Panc1 (cell line): ENCODE results near the gene OR52K1. TPM values are rescaled to one million over a fixed set of nuclear protein-coding genes. Genes with fewer than 3 reads are reported as not detected.

Experiments used
- ATAC-seq: fragments of 200-7000 bp; cut with Tn5 transposase; 2 replicates; pipeline ENCODE4 v1.9.1; 2020; ENCODE audit warnings: mild to moderate bottlenecking, moderate library complexity
- Bru-seq: library from RNA; stranded (reverse); fragments of 400-500 nt; gene quantifications from one replicate; lab custom pipeline; 2021; lab: Mats Ljungman, UMichigan
- BruChase-seq, 2 experiments: library from RNA; stranded (reverse); fragments of 400-500 nt; gene quantifications; one replicate each; lab custom pipeline; 2021; lab: Mats Ljungman, UMichigan
- BruUV-seq: library from RNA; stranded (reverse); fragments of 400-500 nt; replicated peaks from 2 replicates; lab custom pipeline; 2021; lab: Mats Ljungman, UMichigan
- CTCF ChIA-PET: fragments of 300-600 bp; sonication (Branson Sonifier 250); formaldehyde crosslinking; loops from one replicate; lab custom pipeline; 2022; ENCODE audit warnings: antibody characterized with exemption; lab: Charles Lee
- POLR2A ChIA-PET: fragments of 300-600 bp; sonication (Branson Sonifier 250); formaldehyde crosslinking; loops from one replicate; lab custom pipeline; 2022; ENCODE audit warnings: antibody characterized with exemption; lab: Charles Lee
- DNase-seq: peaks from one replicate; pipeline ENCODE4 v3.0.0-alpha.2; 2010; ENCODE audit warnings: low read depth, low spot score
- H3K27ac ChIP-seq: 2 replicates; pipeline ENCODE4 v1.5.1; 2011; ENCODE audit warnings: mild to moderate bottlenecking, low read length, inconsistent platforms
- H3K27me3 ChIP-seq: fragments of 200-500 bp; sonication (Bioruptor generic); 2 replicates; pipeline ENCODE4 v1.6.0; 2014; ENCODE audit warnings: low read length, inconsistent platforms; ENCODE audit not compliant: control insufficient read depth, insufficient read depth
- H3K36me3 ChIP-seq: fragments of 200-500 bp; sonication (Bioruptor generic); 2 replicates; pipeline ENCODE4 v1.5.1; 2014; ENCODE audit warnings: inconsistent platforms, mild to moderate bottlenecking, low read length, moderate library complexity; ENCODE audit not compliant: control insufficient read depth, insufficient read depth
- H3K4me1 ChIP-seq: 2 replicates; pipeline ENCODE4 v1.5.1; 2011; ENCODE audit warnings: inconsistent platforms, mild to moderate bottlenecking, low read length, moderate library complexity; ENCODE audit not compliant: control insufficient read depth, insufficient read depth
- H3K4me3 ChIP-seq, 2 experiments: 2 replicates each; pipeline ENCODE4 v1.5.1; 2011 to 2012; ENCODE audit warnings: low read depth in 2 of 2, low read length in 2 of 2, mild to moderate bottlenecking in 2 of 2, inconsistent platforms in 1 of 2, moderate library complexity in 1 of 2
- H3K9me3 ChIP-seq: fragments of 200-500 bp; sonication (Bioruptor generic); 2 replicates; pipeline ENCODE4 v1.5.1; 2014; ENCODE audit warnings: low read depth, mild to moderate bottlenecking, inconsistent platforms, low read length, moderate library complexity; ENCODE audit not compliant: control insufficient read depth, insufficient read depth
- POLR2AphosphoS5 ChIP-seq: IDR thresholded peaks from 2 replicates; pipeline ENCODE4 v1.6.1; 2012; ENCODE audit warnings: mild to moderate bottlenecking, low read depth, low read length, moderate library complexity
- SIN3A ChIP-seq: IDR thresholded peaks from 2 replicates; pipeline ENCODE4 v1.6.1; 2012; ENCODE audit warnings: low read depth, mild to moderate bottlenecking, low read length, moderate library complexity, borderline replicate concordance; ENCODE audit not compliant: insufficient read depth
- TCF7L2 ChIP-seq: IDR thresholded peaks from 2 replicates; pipeline ENCODE4 v1.6.1; 2011; ENCODE audit warnings: mild to moderate bottlenecking, low read depth, low read length, inconsistent platforms
- in situ Hi-C: cut with HindIII; loops from 2 replicates; pipeline ENCODE4 v1.10.0; 2016; ENCODE audit warnings: low sequenced_read_pairs, low pct_unique_long_range_greater_than_20kb
- intact Hi-C: fragments of 100-400 bp; cut with micrococcal nuclease; formaldehyde crosslinking; loops from one replicate; pipeline ENCODE4 v1.10.0; 2022; ENCODE audit not compliant: unreplicated experiment
- long read RNA-seq: library from polyadenylated mRNA; unstranded; transcript quantifications from one replicate; pipeline ENCODE4 v2.0.0, GENCODE V29; 2021; ENCODE audit not compliant: unreplicated experiment
- polyA plus RNA-seq: library from polyadenylated mRNA; unstranded; fragments of >200 nt; gene quantifications from one replicate; pipeline ENCODE4 v1.2.1, GENCODE V29; 2012; ENCODE audit warnings: missing spikeins; ENCODE audit not compliant: insufficient read length
- total RNA-seq: library from RNA; stranded (reverse); gene quantifications from one replicate; pipeline ENCODE4 v1.2.1, GENCODE V29; 2021; ENCODE audit not compliant: unreplicated experiment
- TF ChIP-seq, protein P1 (sequence below): fragments of 450-650 bp; IDR thresholded peaks from 2 replicates; pipeline ENCODE4 v1.5.1; 2017; ENCODE audit warnings: mild to moderate bottlenecking
- TF ChIP-seq, protein P2 (sequence below), 2 experiments: IDR thresholded peaks; 2 replicates each; pipeline ENCODE4 v1.6.1; 2011 to 2012; ENCODE audit warnings: low read depth in 2 of 2, control low read depth in 1 of 2, low read length in 1 of 2, mild to moderate bottlenecking in 1 of 2, moderate library complexity in 1 of 2; ENCODE audit not compliant: insufficient read depth in 1 of 2

The OR52K1 gene
- not detected for total RNA-seq
- polyA plus RNA-seq = not detected
- Bru-seq, nascent RNA = not detected
- not detected for BruChase-seq, experiment 1, labeled RNA remaining after a 2-hour chase
- not detected for BruChase-seq, experiment 2, labeled RNA remaining after a 6-hour chase
- long read RNA-seq = 0 reads

DNA sequence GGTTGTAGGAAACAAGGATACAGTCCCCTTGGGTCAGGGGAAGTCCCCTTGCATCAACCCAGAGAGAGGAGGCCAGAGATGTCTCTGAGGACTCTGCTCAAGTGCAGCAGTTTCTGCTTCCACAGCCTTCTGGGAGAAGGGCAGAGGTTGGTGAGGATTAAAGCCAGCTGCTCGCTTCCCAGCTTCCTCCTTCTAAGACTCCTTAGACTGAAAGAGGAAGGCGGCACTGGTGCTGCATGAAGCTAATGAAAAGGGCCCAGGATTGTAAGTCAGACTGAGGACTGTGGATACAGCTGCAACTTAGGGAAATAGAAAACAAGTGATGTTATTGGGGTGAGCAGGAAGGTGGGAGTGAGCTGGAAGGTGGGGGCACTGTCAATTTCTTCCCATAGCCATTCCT, at the start of gene OR52K1:
OR52K1 (plus strand) TSS at position 202 of the 400 bp plus-strand sequence. CDS start 6,255 bp downstream, outside the sequence.
- intact Hi-C loops (no loop called here), in situ Hi-C loops (no loop called here)
- TF ChIP-seq TCF7L2 (no peak), SIN3A (no peak), POLR2AphosphoS5 (no peak)
- TF ChIP-seq, protein P1, sequence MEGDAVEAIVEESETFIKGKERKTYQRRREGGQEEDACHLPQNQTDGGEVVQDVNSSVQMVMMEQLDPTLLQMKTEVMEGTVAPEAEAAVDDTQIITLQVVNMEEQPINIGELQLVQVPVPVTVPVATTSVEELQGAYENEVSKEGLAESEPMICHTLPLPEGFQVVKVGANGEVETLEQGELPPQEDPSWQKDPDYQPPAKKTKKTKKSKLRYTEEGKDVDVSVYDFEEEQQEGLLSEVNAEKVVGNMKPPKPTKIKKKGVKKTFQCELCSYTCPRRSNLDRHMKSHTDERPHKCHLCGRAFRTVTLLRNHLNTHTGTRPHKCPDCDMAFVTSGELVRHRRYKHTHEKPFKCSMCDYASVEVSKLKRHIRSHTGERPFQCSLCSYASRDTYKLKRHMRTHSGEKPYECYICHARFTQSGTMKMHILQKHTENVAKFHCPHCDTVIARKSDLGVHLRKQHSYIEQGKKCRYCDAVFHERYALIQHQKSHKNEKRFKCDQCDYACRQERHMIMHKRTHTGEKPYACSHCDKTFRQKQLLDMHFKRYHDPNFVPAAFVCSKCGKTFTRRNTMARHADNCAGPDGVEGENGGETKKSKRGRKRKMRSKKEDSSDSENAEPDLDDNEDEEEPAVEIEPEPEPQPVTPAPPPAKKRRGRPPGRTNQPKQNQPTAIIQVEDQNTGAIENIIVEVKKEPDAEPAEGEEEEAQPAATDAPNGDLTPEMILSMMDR = no peak
- TF ChIP-seq, protein P2, sequence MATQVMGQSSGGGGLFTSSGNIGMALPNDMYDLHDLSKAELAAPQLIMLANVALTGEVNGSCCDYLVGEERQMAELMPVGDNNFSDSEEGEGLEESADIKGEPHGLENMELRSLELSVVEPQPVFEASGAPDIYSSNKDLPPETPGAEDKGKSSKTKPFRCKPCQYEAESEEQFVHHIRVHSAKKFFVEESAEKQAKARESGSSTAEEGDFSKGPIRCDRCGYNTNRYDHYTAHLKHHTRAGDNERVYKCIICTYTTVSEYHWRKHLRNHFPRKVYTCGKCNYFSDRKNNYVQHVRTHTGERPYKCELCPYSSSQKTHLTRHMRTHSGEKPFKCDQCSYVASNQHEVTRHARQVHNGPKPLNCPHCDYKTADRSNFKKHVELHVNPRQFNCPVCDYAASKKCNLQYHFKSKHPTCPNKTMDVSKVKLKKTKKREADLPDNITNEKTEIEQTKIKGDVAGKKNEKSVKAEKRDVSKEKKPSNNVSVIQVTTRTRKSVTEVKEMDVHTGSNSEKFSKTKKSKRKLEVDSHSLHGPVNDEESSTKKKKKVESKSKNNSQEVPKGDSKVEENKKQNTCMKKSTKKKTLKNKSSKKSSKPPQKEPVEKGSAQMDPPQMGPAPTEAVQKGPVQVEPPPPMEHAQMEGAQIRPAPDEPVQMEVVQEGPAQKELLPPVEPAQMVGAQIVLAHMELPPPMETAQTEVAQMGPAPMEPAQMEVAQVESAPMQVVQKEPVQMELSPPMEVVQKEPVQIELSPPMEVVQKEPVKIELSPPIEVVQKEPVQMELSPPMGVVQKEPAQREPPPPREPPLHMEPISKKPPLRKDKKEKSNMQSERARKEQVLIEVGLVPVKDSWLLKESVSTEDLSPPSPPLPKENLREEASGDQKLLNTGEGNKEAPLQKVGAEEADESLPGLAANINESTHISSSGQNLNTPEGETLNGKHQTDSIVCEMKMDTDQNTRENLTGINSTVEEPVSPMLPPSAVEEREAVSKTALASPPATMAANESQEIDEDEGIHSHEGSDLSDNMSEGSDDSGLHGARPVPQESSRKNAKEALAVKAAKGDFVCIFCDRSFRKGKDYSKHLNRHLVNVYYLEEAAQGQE (IDR thresholded peaks at IDR 0.05; ENCODE audit: insufficient read depth in 1 of 2, low read depth in 2 of 2, low read length in 1 of 2) = no peak
- Histone ChIP-seq H3K27ac (no peak within 1 kb of the TSS), H3K27me3 (peaks cover 20% of the 10 kb centered on the region; the same call in 1 of the 2 replicates), H3K4me1 (no peaks in the 10 kb centered on the region), H3K4me3 (no peak within 1 kb of the TSS), H3K36me3 (no peaks in the 10 kb centered on the region), H3K9me3 (no peaks in the 10 kb centered on the region)
- no peak for ATAC-seq
- POLR2A ChIA-PET = no interaction called here
- DNase-seq = no peak
- BruUV-seq = no TSS peak
- CTCF ChIA-PET = no interaction called here

DNA sequence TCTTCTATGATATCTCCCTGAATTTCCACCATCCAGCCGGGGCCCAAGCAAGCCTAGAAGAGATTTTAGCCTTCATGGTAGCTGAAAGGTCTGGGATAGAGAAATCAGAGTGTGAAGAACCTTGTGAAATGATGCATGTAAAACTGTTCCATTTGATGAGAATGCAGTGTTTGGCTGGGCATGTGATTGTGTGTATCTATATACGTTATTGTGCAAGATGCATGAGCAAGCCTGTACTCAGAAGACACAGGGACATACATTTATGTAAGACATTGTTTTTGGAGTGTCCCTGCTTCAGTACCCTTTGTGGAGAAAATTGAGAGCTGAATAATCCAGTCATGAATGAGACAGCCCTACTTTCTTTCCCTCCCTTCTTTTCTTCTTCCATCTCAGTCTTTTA, 48.6 kb upstream of the OR52K1 start:
- ChIA-PET POLR2A (no interaction called here), CTCF (no interaction called here)
- DNase-seq = no peak
- in situ Hi-C loops (no loop called here), intact Hi-C loops (no loop called here)
- Histone ChIP-seq H3K36me3 (no peaks in the 10 kb centered on the region), H3K9me3 (no peaks in the 10 kb centered on the region), H3K4me1 (no peaks in the 10 kb centered on the region), H3K27me3 (no peaks in the 10 kb centered on the region; the same call in 1 of the 2 replicates), H3K4me3 (no peak overlapping the region), H3K27ac (no peak overlapping the region)
- no TSS peak for BruUV-seq
- TF ChIP-seq, protein P2 (IDR thresholded peaks at IDR 0.05; ENCODE audit: insufficient read depth in 1 of 2, low read depth in 2 of 2, low read length in 1 of 2) = no peak
- no peak for ATAC-seq
